Activated CD8-positive, alpha-beta memory T cell treated with anti-CD3 and anti-CD28 coated beads for 1 hour (primary cell): ENCODE measurements around the gene CRPPA.
"Not testable (repeated sequence)": the region's sequence is repeated elsewhere in the genome, so short reads cannot be mapped to it uniquely, and the experiment has no call there.

Experiments used
- DNase-seq, 2 donors: peaks; one replicate each; pipeline ENCODE4 v3.0.0-alpha.2; 2020; ENCODE audit warnings: low read depth in 1 of 2; ENCODE audit errors: extremely low read depth in 1 of 2

The CRPPA gene

DNA sequence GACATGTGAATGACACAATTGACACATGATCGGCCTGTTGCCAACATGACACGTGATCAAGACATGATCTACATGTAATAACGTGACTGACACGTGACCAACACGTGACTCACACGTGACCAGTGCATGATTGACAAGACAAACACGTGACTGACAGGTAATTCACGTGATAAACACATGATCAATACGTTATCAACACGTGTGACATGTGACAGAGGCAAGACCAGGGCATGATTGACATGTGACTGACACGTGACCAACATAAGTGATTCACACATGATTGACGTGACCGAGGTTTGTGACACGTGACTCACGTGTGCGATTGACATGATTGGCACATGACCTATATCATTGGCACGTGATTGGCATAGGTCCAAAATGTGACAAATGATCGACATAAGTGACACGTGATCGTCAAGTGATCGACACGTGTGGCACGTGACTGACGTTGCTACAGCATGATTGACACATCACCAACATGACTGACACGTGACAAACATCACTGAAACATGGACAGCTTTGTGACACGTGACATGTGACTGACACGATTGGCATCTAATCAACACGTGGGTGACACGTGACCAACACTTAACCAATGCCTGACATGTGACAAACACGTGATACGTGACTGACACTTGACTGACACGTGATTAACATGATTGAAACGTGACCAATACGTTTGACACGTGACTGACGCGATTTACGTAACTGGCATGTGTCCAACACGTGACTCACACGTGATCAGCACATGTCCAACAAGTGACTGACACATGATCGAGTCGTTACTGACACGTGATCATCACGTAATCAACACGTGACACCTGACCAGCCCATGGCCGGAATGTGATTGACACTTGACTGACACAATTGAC lies 23.0 kb downstream of the CRPPA start:
- no peak for DNase-seq

- no peak for DNase-seq
Measured at GRCh38 chr7:16397501-16398145, 23.7 kb downstream of the CRPPA start.

GRCh38 chr7:16396766-16397500 lies 24.4 kb downstream of the CRPPA start:
- DNase-seq, result no peak

GRCh38 chr7:16395121-16395520 lies 26.2 kb downstream of the CRPPA start:
- no peak for DNase-seq

- no peak for DNase-seq
Measured at GRCh38 chr7:16393862-16394422, 27.4 kb downstream of the CRPPA start.

GRCh38 chr7:16392990-16393523 lies 28.3 kb downstream of the CRPPA start:
- DNase-seq, result no peak

DNA sequence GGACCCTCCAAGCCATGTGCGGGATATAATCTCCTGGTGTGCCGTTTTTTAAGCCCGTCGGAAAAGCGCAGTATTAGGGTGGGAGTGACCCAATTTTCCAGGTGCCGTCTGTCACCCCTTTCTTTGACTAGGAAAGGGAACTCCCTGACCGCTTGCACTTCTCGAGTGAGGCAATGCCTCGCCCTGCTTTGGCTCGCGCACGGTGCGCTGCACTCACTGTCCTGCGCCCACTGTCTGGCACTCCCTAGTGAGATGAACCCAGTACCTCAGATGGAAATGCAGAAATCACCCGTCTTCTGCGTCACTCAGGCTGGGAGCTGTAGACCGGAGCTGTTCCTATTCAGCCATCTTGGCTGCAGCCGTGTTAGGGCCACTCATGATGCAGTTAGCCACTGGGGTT lies 37.6 kb downstream of the CRPPA start:
- DNase-seq, result not testable (repeated sequence)

GRCh38 chr7:16383103-16383502 lies 38.2 kb downstream of the CRPPA start:
- not testable (repeated sequence) for DNase-seq
